ENCODE results near the gene GPR55.

GPR55 gene

DNA sequence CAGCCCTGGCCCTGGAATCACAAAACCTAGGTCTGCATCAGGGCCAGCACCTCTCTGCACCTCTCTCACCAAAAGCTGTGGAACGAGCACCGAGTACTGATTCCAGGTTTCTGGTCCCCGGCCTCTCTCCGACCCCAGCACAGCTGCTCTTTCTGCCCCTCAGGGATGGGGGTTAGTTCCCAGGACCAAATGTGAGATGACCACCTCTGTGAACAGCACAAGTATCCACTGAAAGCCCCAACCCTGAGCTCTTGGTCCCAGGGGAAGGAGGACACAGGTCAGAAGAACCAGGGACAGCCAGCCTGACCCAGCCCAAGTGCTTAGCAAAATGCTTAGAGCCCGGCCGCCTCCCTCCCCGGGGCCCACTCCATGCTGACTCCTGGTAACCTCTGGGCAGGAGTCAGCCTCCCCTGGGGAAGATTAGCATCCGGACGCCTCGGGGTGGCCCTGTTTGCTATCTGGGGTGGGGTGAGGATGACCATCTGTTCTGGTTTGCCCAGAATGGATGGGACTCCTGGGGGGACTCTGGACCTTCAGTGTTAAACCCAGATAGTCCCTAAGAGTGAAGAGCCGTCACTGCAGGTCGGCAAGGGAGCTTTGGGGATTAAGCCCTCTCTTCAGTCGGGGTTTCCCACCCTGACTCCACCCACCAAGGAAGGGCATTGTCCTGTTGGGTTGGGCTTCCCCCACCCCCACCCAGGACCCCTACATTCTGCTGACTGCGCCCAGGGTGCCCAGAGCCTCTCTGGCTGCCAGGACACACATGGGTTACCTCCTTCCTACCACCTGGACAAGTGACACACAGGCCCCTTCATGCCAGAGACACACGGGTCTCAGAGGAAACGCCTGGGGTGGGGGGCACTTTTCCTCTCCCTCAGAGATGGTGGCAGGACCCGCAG, 9.4 kb upstream of the GPR55 start:
- no peak for DNase-seq (ENCODE audit: low read depth)

DNA sequence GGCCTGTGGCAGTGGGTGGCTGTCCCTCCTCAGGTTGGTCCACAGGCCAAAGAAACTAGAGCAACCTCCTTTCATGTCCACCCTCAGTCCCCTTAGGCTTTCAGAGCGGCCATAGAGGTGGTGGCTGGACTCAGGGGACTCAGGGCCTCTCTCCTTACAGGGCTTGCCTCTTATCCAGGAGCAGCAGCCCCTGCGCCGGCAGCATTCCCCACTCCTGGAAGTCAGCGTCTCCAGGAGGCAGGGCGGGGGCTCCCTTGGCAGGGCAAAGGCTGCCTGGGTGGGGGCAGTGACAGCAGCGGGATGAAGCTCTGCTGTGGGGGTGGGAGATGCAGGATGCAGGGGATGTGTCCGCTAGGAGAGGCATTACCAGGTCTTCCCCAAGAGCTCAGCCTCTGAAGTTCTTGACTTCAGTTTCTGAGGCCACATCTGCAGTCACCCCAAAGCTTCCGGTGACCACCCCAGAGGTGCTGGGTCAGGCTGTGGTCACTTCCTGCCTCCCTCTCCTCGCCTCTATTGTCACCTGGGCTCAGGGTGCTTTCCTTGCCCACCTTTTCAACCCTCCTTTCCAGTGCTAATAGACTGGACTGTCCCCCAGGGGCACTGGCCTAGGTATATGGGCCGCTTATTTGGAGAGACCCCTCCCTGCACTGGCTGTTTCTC, 8.6 kb upstream of the GPR55 start:
- DNase-seq (ENCODE audit: low read depth) = no peak

DNA sequence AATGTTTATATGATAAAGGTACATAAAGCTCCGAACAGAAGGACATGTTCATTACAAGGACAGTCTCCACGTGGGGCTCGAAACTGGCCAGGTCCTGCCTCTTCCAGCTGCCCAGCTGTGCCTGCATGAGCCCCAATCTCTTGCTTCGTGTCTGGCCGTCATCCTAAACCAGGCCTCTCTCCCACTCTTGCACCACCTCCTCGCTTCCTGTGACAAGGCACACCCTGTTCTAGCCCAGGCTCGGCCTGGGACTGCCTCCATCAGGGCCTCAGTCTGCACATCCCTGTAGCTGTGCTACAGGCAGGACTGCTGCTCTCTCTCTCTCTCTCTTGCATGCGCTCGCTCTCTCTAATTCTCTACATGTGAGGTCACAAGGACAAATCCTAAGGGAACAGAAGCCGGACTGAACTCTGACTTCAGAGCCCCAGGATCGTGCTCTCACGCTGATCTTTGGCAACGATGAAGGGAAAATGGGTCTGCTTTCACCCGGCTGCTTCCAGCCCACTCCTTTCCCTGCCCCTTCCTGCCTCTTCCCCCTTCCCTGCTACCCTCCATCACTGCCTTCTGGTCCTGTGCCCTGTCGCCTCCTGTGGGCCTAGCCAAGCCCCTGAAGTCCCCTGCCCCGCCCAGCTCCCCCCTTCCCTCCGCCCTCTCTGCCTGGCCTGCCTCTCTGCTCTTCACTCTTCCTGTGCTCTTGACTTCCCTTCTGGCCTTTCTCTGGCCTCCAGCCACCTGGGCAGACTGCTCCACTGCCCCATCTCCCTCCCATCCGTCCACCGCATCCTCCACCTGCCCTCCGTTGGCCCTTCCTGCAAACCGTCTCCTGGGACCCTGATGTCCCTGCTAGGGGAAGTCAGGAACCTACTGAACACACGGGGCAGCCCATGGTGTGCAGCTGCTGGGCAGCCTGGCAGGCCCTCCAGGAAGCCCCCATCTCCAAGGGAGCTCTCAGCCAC, 7.8 kb upstream of the GPR55 start:
- no peak for DNase-seq (ENCODE audit: low read depth)

DNA sequence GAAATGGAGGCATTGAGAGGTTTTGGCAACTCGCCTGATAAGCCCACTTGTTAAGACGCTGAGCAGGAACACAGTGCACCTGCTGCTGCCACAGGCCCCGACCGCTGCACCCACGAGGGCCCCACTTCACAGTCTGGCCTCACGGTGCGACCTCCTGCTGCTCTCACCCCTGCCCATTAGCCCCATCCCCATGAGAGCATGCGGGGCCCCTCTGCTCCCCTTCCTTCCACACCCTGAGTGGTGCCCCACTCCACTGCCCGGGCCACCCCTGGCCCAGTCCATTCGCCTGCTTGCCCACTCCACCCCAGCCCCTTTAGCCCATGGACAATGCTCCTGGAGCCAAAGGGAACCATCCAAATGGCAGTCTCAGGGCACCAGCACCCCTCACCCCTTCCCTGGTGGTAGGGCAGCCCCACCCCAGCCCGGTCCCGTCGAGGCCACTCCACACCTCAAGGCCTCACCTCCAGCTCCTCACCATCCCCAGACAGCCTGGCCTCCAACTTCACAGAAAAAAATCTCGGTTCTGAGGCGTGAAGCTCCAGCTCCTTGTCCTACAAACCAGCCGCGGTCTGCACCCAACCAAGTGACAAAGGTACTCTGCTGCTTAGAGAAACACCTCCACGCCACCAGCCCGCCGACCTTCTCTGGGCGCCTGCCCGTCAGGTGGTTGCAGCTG, 6.7 kb upstream of the GPR55 start:
- no peak for DNase-seq (ENCODE audit: low read depth)

DNA sequence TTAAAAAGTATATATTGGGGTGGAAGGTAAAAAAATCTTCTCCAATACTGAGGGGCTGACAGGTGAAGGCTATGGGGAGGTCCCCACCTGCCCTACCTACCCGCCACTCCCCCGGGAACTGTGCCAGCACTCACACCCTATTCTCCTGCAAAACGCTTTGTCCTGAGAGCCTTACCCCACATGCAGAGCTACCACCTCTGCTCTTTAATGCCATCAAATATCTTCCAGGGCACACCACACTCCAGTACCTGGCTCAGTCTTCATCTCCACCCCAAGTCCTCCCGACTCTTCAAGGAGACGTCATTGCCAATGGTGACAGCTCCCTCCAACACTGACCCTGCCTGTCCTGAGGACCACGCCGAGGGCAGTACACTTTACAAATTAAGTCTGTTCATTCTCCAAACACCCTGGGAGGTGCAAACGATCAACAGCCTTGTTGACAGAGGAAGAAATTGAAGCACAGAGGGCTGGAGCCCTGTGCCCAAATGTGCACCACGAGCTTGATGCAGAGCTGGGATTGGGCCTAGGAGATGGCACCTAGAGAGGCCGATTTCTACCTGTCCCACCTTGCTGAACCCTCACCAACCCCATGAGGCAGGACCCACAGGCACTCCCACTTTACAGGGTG, 6.0 kb upstream of the GPR55 start:
- no peak for DNase-seq (ENCODE audit: low read depth)

DNA sequence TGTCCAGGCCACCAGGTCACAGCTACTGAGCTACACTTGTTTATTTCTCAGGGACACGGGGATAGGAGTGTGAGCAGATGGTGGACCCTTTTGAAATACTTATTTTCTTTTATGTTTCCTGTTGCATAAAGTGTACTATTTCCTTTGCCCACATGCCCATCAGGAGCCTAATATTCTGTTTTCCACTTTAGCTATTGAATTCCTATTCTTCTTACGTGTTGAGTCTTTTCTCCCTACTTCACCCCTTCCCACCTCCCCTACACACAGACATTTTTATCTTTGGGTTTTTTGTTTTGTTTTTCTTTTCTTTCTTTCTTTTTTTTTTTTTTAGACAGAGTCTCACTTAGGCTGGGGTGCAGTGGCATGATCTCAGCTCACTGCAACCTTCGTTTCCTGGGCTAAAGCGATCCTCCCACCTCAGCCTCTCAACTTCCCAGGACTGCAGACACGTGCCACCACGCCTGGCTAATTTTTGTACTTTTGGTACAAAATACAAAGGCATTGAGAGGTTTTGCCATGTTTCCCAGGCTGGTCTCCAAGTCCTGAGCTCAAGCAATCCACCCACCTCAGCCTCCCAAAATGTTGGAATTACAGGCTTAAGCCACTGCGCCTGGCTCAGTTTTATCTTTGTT, 5.2 kb upstream of the GPR55 start:
- no peak for DNase-seq (ENCODE audit: low read depth)

DNA sequence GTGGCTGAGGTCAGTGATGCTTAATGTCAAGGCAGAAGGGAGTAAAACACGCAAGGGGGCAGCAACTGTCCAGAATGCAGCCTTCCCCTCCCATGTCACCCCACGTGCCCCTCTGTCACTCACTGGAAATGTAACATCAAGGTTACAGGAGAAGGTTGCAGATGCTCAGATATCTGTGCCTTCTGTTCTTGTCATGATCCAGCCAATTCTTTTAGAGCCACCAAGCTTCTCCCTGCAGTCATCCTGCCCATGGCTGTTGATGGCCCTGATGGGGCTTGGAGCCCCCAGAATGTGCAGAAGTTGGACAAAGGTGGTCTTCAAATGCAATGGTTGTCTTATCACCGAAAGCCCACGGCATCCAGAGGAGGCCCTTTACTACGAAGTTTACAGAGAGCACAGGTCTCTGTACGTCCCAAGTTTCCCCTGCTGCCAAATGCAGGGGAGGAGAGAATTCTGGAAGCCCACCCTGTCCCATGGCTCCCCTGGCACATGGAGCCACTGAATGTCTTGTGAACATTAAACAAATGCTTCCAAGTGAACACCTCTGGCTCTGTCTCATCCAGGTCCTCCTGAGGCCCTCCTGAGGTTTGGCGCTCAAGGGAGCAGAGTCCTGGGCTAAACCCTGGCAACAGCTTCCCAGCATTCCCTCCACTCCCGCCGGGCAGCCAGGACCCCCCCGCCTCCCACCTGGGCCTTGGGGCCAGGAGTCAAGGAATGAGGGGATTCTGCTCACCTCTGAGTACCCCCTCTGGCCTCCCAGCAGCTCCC, 4.5 kb upstream of the GPR55 start:
- DNase-seq (ENCODE audit: low read depth) = no peak

DNA sequence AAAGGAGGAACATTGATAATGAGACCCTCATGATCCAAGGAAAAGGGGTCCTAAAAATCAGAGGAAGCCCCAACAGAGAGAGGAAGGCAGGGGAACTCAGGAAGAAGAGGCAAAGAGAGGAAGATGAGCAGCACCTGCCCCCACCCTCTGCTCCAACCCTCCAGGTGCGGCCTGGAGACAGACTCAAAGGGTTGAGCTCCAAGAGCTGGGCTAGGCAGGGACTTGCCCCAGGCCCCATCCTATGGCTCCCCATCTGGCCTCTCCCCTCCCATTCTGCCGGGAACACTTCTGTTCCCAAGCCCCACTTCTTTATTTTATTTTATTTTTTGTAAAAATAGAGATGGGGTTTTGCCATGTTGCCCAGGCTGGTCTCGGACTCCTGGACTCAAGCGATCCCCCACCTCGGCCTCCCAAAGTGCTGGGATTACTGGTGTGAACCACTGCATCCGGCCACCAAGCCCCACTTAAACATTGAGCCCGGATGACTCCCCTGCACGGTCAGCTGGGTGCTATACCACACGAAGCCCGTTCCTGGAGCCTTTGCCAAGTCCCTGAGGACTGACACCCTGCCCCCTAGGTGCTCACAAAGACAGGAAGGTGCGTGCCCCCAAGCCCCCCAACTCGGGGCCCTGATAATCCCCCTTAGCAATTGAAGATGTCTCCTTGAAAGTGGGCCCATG, 3.8 kb upstream of the GPR55 start:
- no peak for DNase-seq (ENCODE audit: low read depth)

DNA sequence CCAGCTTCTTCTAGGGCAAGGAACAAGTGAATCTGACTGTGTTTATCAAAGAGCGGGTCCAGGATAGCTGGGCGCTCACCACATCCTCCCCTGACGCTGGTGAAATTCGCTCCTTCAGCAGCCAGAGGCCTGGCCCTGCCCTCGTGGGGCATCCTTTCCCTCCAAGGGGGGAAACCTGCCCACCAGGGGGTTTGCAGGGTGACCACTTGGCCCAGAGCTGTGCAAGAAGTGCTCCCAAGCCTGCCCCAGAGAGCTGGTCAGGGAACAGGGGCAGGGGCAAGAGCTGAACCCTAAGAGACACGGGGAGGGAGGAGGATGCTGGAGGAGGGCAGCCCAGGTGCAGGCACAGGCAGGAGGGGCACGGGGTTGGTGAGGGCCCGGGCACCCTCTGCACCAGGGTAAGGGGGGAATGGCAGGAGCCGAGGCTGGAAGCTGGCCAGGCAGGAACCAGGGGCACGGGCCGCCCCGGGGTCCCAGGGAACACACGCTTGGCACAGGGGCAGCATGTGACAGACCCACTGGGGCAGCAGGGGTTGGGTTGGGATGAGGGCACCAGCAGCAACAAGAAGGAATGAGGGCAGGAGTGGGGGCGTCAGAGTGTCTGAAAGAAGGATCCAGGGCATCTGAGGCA, 2.8 kb upstream of the GPR55 start:
- DNase-seq (ENCODE audit: low read depth) = no peak

DNA sequence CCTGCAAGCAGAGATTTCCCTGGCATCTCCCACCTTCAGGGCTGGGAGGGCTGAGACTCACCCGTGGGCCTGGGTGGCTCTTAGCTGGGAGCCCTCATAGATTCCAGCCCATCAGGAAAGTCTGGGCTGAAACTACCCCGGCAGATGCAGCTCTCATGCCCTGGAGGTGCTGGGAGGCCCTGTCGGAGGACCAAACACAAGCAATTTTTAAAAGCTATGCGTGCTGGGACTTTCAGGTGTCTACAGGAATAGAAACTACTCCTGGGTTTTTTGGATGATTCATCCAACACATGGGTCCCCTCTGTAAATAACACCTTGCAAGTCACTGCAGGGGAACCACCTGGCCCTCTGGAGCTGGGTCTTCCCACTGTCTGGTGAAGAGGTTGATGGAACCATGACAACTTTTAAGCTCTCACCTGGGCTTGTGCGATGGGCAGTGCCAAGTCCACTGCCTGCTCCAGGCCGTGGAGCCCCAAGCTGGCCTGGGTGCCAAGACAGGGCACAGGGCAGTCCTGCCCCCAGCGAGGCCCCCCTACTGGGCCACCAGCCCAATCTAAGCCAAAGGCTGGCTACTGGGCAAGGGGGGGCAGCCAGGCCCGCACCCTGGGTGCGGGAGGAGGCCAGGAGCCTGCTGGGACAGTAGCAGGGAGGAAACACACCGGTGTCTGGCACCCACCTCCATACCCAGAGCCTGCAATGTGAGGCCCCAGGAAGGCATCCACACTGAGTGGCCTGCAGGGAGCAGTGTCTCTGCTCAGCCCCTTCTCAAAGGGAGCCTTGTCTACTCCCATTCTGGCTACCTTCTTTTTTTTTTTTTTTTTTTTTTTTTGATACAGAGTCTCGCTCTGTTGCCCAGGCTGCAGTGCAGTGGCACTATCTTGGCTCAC, 1.1 kb upstream of the GPR55 start:
- no peak for DNase-seq (ENCODE audit: low read depth)

DNA sequence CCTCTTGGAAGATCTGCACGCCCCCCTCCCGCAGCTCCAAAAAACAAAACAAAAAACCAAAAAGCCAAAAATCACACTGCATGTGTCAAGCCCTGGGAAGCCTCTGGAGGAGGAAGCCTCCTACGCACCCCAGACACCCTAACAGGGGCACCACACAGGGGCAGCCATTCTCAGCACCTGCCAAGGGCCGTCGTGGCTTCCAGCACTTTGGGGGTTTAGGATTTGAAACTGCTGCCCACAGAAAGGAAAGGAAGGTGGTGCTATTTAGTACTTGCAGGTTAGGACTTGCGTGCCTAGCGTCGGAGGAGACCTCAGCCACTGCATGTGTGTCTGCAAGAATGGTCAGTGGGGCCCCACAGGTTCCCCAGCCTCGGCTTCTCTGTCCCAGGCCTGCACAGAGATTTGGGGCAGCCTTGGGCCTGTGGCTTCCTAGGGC, 419 bp upstream of the GPR55 start:
- DNase-seq (ENCODE audit: low read depth) = no peak

DNA sequence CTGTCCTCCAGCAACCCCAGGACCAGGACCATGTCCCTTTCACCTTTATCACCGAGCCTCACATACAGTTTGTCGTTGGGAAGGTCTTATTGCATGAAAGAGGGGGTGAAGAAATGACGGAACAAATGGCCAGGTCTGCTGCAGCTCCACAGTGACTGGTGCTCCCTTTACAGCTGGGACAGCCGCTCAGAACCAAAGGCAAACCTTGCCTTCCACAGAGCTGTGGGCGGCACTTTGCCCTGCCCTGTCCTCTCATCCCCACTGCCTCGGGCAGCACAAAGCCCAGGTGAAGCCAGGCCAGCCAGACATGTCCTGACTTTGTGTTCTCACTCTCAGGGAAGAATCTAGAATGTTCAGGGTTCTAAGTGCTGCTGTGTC, 961 bp downstream of the GPR55 start:
- DNase-seq (ENCODE audit: low read depth) = no peak

DNA sequence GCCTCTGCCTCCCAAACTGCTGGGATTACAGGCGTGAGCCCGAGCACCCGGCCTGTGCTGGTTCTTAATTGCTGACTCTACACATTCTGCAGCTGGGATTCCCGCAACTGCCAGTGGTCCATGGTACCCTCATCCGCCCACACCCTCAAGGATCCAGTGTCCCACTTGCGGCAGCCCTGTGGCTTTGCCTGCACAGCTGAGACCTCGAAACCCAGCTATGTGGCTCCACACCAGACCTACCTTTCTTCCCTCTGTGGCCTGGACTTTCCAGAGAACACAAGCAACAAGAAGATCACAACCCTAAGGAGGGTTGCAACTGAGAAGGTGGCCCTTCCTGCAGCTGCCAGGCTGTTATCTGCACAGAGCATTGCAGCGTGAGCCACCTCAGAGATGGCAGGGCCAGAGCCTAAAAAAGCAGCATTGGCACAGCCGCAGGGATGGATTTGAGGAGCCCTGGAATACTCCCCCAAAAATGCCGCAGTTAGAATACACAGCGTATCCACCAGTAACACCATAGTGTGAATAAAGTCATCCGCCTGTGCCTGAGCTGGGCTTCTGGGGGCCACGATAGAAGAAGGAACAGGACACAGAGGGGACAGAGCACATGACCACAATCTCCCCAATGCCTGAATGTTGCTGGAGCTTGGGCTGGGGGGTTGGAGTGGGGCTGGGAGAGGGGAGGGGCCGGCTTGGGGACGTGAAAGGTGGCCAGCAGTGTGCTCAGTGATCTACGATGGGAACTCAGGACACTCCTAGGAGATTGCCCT, 1.9 kb downstream of the GPR55 start:
- DNase-seq (ENCODE audit: low read depth) = no peak

DNA sequence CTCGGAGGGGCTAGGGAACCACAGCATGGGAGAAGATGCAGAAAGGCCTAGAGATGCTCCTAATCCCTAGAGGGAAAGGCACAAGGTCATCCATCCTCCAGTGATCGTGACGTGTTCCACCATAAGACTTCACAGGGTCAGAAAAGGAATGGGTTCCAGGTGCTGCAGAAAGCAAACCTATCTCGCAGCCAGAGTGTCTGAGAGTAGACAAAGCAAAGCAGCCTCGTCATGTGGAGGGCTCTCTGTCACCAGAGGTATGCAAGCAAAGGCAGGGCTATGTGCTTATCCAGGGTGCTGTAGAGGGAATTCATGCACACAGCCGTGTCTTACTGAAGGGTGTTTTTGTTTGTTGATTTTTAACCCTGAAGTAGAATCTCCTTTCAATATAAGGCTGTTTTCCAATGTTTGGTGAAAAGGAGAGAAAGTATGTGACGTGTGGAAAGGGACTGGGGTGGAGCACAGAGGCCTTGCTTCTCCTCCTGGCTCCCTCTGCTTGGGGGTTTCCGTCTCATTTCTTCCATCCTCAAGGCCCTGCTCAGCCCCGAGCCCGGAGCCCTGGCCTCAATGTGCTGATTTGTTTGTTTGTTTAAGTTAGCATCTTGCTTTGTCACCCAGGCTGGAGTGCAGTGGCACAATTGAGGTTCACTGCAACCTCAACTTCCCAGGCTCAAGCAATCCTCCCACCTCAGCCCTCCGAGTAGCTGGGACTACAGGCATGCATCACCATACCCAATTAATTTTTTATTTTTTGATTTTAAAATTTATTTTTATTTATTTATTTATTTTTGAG, 3.0 kb downstream of the GPR55 start:
- no peak for DNase-seq (ENCODE audit: low read depth)

DNA sequence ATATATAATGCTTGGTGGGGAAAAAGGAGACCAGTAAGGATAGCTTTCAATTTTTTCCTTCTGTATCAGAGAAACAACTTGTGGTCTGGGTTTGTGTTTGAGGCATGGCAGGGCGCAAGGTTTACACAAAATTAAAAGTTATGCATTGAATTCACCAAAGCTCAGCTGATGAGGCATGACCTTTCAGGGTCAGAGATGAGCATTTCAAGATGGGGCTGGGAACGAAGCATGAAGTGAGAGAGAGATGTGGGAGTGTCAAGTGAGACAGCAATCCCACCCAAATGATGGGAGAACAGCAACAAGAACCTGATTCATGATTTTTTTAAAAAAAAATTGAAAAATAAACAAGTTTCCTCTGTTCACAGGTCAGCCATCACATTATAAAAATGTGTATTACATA, 4.9 kb downstream of the GPR55 start:
- no peak for DNase-seq (ENCODE audit: low read depth)

DNA sequence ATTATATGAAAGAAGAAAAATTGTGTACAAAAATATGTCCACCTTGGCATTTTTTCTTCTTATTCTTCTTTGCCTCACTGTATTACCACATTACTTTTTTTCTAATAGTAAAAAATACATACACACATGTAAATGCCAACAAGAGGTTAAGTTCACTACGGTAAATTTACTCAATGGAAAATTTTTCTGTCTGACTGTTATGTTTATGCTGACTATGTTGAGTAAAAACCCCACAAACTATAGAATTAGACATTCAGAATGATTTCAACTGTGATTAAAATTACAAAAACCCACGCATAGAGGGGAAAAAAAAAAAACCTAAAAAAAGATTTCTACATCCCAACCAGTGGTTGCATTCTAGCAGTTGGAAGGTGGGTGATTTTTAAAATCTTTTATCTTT, 5.4 kb downstream of the GPR55 start:
- DNase-seq (ENCODE audit: low read depth) = no peak

All from HS-27A (cell line).